Activated CD4-positive, alpha-beta T cell treated with anti-CD3 and anti-CD28 coated beads, Interleukin-2, amount 50 U/mL, for 24 hours (primary cell): ENCODE measurements around the gene FAM229B.

Experiments used
- DNase-seq, 2 donors: peaks; one replicate each; pipeline ENCODE4 v3.0.0-alpha.2; 2020; ENCODE audit warnings: low read depth in 1 of 2, low spot score in 1 of 2

FAM229B gene

DNA sequence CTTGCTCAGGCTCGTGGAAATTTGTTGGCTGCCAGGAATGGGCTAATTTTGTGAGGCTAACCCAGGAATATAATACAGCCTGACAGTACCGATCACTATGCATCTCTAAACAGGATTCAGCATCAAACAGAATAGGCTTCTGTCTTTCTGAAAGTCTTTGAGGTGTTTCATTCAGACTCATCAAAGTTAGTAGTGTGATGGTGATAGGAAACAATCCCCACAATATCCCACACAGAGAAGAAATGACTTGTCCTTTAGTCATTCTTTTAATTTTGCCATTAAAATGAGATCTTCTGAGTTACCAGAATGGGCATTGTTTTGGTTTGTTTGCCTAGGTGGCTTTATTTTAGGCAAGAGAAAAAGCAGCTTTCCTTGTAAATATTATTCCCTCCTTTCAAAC, 54.3 kb downstream of the FAM229B start:
- DNase-seq: no peak

DNA sequence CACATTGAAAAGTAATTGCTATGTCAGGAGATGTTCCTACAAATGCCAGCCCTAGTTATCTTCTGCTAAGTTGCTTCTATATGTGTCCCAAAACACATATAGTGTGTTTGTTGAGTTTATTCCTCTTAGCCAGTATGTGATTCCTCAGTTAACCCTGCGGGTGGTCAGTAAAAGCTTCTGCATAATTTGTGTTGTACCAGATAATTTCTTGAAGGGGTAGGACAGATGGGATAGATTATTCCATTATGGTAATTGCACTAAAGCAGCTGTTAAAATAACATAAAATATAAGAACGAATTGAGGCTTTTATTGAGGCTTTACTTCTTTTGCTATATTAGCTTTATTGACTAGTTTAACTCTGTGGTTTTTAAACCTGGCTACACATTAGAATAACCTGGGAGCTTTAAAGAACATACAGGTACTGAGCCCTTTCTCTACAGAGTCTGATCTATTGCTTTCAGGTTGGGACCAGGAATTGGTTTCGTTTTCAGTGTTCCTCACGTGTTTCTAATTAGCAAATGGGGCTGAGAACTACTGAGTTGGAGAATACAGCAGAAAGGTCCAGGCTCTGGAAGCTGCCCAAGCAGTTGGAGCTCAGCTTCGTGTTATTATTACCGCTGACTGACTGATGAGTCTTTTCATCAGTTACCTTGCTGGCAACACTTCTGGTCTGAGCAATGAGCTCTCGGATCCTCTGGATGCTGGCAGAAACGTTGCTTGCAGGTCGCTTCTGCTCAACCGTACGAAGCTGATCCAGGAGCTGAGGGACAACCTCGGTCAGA, 56.9 kb downstream of the FAM229B start:
- no peak for DNase-seq

DNA sequence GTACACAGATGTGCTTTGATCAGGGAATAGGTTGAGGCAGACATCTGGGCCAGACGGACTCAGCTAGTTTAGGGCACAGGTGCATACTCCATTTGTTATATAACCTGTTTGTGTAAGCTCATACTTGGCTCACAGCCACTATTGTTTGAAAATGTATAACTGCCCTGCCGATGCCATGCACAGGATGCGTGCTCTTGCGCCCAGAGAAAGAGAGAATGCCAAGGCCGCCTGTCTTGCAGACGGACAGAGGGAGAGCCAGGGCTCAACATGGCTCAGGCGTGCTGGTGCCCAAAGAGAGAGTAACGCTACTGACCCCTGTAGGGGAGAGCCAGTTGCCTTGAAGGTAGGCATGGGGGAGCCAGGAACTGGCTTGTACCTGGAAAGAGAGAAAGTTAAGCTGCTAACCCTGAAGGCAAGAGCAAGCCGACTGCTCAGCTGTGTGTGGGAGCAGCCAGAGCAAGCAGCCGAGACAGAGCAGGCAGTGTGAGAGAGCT, 57.7 kb downstream of the FAM229B start:
- DNase-seq: no peak

DNA sequence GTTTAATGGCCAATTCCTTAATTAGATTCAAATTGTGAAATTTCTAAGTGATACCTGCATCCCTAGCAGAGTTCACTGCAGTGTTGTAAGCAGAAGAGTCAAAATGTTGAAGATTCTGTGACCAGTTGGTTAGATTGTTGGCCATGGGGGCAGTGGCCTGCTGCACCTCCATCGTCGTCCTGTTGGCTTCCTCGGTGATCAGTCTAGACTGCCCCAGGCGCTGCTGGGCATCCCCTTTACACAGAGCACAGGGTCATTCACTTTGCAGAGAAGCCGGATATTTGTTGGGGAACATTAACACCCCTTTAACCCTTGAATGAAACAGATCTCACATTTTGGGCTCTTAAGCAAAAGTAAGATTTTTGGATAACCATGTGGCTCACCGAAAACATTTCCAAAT, 60.7 kb downstream of the FAM229B start:
- DNase-seq: no peak

DNA sequence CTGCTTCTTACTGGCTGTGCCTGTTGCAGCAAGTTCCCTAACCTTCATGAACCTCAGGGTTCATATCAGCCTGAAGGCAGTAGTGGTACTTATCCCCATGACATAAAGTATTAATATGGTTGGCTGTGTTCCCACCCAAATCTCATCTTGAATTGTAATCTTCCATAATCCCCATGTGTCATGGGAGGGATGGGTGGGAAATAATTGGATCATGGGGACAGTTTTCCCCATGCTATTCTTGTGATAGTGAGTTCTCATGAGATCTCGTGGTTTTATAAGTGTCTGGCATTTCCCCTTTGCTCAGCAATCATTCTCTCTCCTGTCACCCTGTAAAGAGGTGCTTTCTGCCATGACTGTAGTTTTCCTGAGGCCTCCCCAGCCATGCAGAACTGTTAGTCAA, 61.8 kb downstream of the FAM229B start:
- DNase-seq: no peak

GRCh38 chr6:112149719-112150263, 62.4 kb downstream of the FAM229B start:
- no peak for DNase-seq

DNA sequence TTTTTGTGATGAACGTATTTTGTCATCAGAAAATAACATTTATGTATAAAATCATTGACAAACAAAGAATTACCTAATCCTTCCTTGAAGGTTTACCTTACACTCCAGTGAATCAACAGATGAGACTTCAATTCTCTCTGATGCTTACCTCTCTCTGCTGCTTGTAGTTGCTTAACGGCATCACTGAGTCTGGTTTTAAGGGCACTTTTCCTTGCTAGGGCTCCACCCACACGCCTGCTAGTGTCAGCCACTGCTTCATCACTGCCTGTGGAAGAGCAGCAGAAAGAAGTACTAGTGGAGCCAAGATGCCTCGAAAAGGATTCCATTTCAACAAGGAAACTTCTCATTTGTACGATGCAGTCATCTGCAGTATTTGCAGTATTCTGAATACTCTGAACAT, 63.0 kb downstream of the FAM229B start:
- no peak for DNase-seq
